GM18508 (cell line): Measurements from ENCODE around the gene RTN4R.
"Not testable (repeated sequence)": the region's sequence is repeated elsewhere in the genome, so short reads cannot be mapped to it uniquely, and the experiment has no call there.

ENCODE experiments used
- ATAC-seq: cut with Tn5 transposase; IDR thresholded peaks from one replicate; pipeline ENCODE4 v1.9.1; 2021; ENCODE audit warnings: moderate number of reproducible peaks; ENCODE audit not compliant: insufficient read depth, unreplicated experiment

The RTN4R gene

DNA sequence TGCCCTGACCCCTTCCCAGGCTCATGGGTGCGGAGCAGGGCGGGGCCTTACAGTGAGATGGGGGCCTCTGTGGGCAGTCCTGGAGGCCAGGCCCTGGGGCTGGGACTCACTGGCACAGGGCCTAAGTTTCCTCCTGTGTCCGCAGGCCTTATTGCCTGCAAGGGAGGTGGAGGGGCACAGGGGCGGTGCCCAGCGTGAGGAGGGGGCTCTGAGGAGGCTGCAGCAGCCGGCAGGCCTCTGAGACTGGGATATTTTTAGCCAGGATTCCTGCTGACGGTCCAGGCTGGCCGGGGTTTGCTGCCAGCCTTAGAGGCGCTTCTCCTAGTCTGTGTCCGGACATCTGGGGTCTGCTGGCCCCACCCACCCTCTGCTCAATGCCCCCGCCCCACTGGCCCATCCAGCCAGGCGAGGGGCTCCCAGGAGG lies 5.7 kb upstream of the RTN4R start:
- no peak for ATAC-seq

DNA sequence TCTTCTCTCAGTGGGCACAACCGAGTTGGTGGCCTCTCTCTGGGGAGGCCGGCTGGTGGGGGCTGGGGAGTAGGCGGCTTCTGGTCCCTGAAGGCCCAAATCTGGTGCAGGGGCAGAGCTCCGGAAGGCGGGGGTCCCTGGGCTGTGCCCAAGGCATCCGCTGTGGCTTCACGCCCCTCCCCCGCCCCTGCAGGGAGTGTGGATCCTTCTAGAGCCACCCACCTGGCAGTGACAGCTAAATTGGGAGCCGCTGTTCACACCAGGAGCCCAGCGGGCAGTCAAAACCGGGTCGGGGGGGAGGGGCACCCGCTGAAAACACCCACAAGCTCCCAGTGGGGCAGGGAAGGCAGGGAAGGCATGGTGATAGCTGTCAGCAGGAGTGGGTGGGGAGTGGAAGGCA lies 4.6 kb upstream of the RTN4R start:
- no peak for ATAC-seq

- ATAC-seq: no peak
These were observed 4.1 kb upstream of the RTN4R start for GRCh38 chr22:20272174-20272573.

DNA sequence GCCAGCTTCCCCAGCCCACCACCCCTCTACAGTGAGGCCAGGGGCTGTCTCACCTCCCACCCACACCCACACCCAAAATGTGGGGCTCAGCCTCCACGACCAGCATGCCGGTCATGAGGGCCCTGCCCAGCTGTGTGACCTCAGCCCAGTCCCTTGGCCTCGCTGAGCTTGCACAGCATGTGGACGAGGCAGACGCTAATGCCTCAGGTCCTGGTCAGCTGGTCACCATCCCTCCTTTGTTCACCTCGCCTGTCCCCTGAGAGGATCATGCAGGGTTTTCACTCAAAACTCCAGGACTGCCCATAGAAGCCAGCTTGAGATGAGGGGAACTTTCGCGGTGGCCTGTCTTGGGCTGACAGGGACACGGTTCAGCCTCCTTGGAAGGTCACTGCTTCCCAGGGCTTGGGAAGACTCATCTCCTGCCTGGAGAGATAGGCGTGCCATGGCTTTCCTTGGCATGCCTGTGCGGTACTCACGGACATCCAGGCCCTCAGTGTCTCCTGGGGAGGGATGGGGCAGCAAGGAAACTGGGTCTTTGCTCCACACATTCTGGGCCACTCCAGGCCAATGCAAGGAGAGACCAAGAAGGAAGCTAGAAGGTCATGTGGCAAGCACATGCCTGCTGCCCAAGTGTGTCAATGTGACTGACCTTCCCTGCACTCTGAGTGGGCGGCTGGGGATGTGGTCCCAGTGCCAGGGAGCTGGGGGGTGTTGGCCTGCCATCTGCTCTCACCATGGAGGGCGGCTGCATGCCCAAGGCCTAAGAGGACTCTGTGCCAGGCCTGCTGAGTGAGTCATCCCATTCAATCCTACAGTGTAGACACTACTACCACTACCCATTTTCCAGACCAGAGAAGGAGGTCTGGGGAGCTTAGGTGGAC lies 3.2 kb upstream of the RTN4R start:
- no peak for ATAC-seq

GRCh38 chr22:20270190-20271113 lies 2.3 kb upstream of the RTN4R start:
- not testable (repeated sequence) for ATAC-seq

- ATAC-seq: not testable (repeated sequence)
These were observed 1.6 kb upstream of the RTN4R start for GRCh38 chr22:20269673-20270072.

DNA sequence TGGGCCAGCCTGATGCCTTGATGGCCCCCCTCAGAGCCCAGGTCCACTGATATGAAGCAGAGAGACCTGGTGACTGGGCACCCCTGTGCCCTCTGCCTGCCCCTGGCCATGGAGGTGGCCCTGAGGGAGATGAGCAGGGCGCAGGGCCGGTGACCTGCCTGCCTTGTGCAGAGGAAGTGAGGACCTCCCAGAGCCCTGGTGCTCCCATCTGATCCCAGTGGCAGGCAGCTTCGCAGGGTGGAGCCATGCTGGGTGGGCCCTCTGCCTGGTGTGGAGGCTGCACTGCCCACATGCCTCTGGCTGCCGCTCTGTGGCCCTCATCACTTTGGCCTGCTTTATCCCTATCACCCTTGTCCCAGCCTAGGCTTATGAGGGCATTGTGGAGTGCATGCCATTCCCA lies 1.1 kb upstream of the RTN4R start:
- ATAC-seq: not testable (repeated sequence)

DNA sequence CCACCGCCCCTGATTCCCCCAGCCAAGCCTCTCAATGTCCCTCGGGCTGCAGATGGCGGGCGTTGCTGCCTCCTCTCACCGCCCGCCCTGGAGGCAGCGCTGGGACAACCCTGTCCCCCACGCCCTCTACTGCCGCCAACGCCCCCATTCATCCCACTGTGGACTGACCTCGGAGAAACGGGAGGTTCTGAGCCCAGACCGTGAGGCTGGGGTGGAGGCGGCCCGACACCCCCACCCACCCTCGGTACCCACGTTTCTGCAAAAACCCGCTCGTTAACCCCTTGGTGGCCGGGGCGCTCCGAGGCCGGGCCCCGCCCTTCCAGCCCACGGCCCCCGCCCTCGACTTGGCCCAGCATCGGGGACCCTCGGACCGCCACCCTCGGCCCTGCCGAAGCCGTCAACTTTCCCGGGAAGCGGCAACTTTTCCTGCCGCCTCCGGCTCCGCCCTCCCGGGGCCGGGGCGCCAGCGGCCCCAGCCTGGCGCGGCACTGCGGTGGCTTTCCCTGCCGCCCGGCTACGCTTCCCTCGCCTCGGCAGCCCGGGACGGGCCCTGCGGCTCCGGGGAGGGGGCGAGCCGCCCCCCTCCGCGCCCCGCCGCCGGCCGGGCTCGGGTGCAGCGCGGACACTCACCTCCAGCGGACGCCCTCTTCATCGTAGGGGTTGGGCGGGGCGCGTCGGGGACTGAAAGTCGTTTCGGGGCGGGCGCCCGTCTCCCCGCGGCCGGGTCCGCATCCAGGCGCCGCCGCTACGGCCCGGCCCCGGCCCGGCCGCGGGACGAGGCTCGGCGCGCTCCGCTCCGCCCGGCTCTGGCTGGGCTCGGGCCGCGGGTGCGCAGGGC lies 458 bp downstream of the RTN4R start:
- no peak for ATAC-seq

GRCh38 chr22:20266667-20267440 lies 1.3 kb downstream of the RTN4R start:
- ATAC-seq: not testable (repeated sequence)

GRCh38 chr22:20265772-20266666 lies 2.1 kb downstream of the RTN4R start:
- ATAC-seq: not testable (repeated sequence)

DNA sequence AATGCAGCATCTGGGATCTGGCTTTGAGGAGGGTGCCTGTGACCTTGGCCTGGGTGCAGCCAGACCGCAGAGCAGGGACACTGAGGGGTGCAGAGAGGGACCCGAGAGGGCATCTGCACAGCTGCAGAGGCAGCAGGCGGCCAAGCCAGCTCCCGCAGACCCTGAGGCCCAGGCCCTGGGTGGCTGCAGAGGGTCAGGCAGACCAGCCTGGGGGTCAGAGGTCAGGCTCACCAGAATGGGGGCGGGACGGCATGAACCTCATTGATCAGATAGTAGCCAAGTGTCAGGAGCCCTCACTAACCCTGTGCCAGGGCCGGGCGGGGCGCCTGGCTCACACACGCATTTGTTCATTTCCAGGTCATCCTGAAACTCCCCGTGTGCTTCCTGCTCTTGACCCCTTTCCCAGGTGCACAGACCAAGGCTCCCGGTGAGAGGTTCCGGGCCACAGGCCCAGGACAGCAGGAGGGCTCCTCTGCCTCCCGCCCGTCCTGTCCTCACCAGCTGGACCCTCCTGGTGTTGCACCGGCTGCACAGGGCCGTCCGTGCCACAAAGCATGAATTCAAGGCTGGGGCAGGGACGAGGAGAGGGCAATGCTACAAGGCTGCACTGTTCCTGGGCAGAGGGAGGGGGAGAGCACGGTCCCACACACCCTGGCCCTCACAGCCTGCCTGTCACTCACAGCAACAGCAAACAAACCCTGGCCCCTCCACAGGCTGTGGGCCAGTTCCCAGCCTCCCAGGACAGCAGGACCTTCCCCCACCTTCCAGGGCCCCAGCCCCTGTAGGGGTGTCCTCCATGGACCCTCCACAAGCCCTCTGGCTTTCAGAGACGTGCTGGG lies 3.3 kb downstream of the RTN4R start:
- ATAC-seq: no peak

DNA sequence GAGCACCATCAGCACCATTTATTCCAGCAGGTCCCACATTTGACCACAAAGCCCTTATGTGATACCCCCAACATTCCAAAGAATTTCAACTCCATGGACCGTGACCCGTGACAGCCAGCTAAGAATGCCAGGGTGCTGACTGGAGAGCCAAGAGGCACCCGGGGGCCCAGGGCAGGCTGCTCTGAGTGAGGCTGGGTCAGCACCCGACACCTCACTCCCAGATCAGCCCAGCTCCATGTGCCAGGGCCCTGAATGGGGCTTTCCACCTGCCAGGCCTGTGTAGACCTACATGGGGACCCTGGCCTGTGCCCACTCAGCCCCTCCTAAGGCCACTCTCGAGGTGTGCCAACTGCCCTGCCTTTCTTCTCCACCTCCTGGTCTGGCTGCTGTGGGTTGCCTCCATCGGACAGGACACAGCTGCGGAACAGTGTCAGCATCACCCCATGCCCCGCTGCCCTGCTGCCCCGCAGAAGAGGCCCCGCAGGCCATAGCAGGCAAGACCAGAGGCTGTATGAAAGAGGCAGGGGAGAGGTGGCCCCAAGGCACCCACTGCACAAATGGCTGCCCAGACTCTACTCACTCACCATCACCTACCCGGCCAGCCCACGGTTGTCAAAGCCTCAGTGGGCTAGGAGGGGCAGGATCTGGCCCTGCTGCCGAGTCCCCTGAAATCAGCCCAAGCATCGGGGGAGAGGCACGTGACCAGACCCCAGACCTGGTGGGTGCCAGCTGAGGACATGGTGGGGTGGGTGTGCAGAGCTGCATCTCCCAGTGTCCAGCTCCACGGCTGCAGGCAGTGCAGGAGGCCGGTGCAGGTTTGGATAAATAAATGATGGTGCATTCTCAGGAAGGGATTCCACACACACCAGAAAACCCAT lies 4.5 kb downstream of the RTN4R start:
- ATAC-seq: not testable (repeated sequence)

DNA sequence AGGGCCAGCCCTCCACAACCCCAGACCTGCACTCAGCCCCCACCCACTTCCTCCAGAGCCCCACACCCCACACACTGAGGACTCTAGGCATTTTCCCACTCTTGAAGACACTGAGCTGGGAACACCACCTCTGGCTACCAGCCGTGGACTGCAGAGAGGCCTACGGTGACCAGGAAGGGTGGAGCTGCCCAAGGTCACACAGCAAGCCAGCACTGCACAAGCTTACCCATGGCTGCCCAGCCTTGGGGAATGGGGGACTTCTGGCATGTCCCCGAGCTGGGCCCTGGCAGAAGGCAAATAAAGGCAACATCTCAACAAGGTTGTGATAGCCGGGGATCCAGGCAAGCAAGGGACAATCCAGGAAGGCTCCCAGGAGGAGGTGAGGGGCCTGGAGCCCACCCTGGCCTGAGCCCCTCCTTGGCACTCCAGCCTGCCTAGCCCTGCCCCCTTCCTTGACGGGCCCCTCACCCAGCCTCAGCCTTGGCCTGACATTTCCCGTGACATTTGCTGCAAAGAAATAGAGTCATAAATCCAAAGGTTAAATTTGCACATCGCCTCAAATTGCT lies 5.5 kb downstream of the RTN4R start:
- ATAC-seq: no peak

DNA sequence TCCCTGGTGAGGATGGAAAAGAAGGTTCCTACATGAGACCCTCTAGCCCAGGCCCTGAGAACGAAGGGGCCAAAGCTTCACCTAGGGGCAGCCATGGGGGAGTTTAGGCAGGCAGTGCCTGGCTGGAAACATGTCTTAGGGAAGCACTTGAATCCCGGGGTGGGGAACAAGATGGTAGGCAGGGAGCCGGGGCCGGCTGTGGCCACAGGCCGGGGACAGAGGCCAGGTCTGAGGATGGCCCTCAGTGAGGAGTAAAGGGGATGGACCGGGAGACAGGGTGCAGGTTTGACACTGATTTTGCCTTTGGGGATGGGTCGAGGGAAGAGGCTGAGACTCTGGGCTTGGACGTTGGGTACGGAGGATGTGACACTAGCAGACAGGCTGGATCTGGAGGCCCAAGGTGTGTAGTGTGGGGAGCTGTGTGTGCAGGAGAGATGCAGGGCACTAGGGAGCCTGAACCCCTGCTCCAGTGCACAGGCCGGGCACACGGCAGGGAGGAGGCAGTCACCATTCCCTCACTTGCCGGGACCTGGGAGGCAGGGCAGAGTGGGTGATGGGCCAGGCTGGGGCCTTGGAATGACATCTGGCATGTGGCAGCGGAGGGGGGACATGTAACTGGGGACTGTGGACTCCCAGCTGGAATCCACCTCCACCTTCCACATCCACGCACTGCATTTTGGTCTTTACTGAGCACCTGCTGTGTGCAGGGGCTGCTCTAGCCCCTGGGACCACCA lies 6.1 kb downstream of the RTN4R start:
- no peak for ATAC-seq

DNA sequence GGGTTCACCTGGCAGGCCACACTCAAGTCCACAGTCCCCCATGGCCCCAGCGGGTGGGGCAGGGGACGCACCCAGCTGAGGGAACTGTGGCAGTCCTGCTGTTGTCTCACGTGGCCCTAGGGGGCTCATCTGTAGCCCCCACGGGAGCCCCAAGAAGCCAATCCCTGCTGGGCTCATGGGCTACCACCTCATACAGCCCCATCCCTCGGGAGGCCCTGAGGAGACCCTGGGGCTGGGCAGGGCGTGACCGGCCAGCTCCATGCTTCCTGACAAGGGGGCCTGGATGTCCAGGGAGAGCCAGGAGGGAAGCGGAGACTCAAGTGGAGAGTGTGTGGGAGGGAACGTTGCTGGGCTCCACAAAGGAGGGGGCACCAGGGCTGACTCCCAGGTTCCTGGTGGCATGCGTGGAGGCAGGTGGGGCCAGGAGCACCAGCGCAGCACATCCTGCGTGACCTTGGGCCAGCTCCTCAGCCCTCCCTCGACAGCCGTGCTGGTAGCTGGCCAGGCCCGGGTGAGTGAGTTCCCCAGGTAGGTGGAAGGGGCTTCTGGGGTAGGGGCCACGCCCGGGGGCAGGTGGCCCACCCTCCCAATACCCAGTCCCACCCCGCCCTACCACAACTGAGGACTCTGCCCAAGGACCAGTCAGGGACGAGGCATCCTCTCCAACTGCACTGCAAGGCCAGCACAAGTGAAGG lies 7.9 kb downstream of the RTN4R start:
- ATAC-seq: no peak
